H1 (cell line): Measurements from ENCODE around the gene MRM2. TPM values are rescaled to one million over a fixed set of nuclear protein-coding genes. Genes with fewer than 3 reads are reported as not detected.

Experiments
- ATF2 ChIP-seq: IDR thresholded peaks from 2 replicates; pipeline ENCODE4 v1.6.1; 2012; ENCODE audit warnings: low read length, inconsistent platforms
- BCL11A ChIP-seq, 2 experiments: IDR thresholded peaks; one replicate each; pipeline ENCODE4 v1.6.1; 2011; ENCODE audit warnings: low read depth in 2 of 2, low read length in 2 of 2, mild to moderate bottlenecking in 2 of 2
- CBX5 ChIP-seq: fragments of 300-800, 300-1000 bp; sonication (generic); IDR thresholded peaks from 2 replicates; pipeline ENCODE4 v1.7.1; 2016; ENCODE audit warnings: antibody characterized with exemption, low read length, low read depth
- EZH2 ChIP-seq: fragments of 200-600 bp; sonication (generic); IDR thresholded peaks from 2 replicates; pipeline ENCODE4 v1.7.1; 2012; ENCODE audit warnings: low read depth, mild to moderate bottlenecking, moderate library complexity, low read length, inconsistent platforms; ENCODE audit not compliant: severe bottlenecking
- RFX5 ChIP-seq: IDR thresholded peaks from 2 replicates; pipeline ENCODE4 v1.6.1; 2011; ENCODE audit warnings: low read depth, low read length, improper control_type of control experiment, borderline replicate concordance
- RXRA ChIP-seq: IDR thresholded peaks from 2 replicates; pipeline ENCODE4 v1.6.1; 2011; ENCODE audit warnings: low read depth, mild to moderate bottlenecking, low read length, moderate library complexity; ENCODE audit not compliant: insufficient read depth
- SIRT6 ChIP-seq: IDR thresholded peaks from one replicate; pipeline ENCODE4 v1.7.1; 2012; ENCODE audit warnings: low read length, inconsistent platforms
- SP2 ChIP-seq: IDR thresholded peaks from 2 replicates; pipeline ENCODE4 v1.6.1; 2012; ENCODE audit warnings: mild to moderate bottlenecking, low read length, inconsistent platforms
- polyA plus RNA-seq, 7 experiments: library from polyadenylated mRNA; depleted of rRNA in 3 of 7; stranded (reverse) in 5 of 7; unstranded in 2 of 7; fragments of >200 nt in 5 of 7; fragments of 200-250 nt in 2 of 7; gene quantifications; 1 replicate in 5 of 7; 2 replicates in 1 of 7; 4 replicates in 1 of 7; pipeline versions ENCODE4 v1.2.1 to v1.2.3, GENCODE V29; 2011 to 2013; ENCODE audit warnings: missing spikeins in 2 of 7, mixed read lengths in 2 of 7
- total RNA-seq: library from RNA; stranded (reverse); fragmentation: NEBNext Ultra II Directional; extraction: Animal tissue kit (Norgen Biotek cat#: 25700); gene quantifications from 2 replicates; pipeline ENCODE4 v1.2.1, GENCODE V29; 2021

Gene MRM2
- total and polyA plus RNA-seq, 2 of the 8 experiments (the other 6 are each of a cell fraction or from before 2014, with no cell fraction given) = 17.2 to 38.6 TPM

GRCh38 chr7:2219136-2219535 is 22.9 kb downstream of the MRM2 start (continued):
- TF ChIP-seq ATF2 (no peak), RXRA (no peak), EZH2 (no peak), RFX5 (no peak), BCL11A (IDR thresholded peaks at IDR 0.05; ENCODE audit: low read depth in 2 of 2, low read length in 2 of 2) (no peak), SIRT6 (no peak), CBX5 (no peak), SP2 (no peak)
